GM12878 (cell line): Measurements from ENCODE around the gene CNIH2. TPM values are rescaled to one million over a fixed set of nuclear protein-coding genes. Genes with fewer than 3 reads are reported as not detected.
A peak's percentile ranks its signal among the peaks of the same experiment; 100 is the strongest.

Experiments used
- ASH2L ChIP-seq: fragments of 300-600, 200-600 bp; sonication (generic); IDR thresholded peaks from 2 replicates; pipeline ENCODE4 v1.6.1; 2017; ENCODE audit warnings: low read depth, mild to moderate bottlenecking, borderline replicate concordance
- ATF2 ChIP-seq: IDR thresholded peaks from 2 replicates; pipeline ENCODE4 v1.6.1; 2012; ENCODE audit warnings: low read length, inconsistent platforms
- BCL3 ChIP-seq: IDR thresholded peaks from 2 replicates; pipeline ENCODE4 v1.6.1; 2011; ENCODE audit warnings: borderline replicate concordance, low read depth, mild to moderate bottlenecking, moderate library complexity, low read length; ENCODE audit not compliant: insufficient read depth, poor library complexity, severe bottlenecking
- BRCA1 ChIP-seq: IDR thresholded peaks from 2 replicates; pipeline ENCODE4 v1.6.1; 2011; ENCODE audit warnings: low read depth, low read length, improper control_type of control experiment
- DPF2 ChIP-seq: fragments of 450-650 bp; IDR thresholded peaks from 2 replicates; pipeline ENCODE4 v1.6.1; 2017; ENCODE audit warnings: mild to moderate bottlenecking
- ESRRA ChIP-seq: IDR thresholded peaks from 2 replicates; pipeline ENCODE4 v1.6.1; 2012; ENCODE audit warnings: mild to moderate bottlenecking, low read length, improper control_type of control experiment
- ETV6 ChIP-seq, 2 experiments: fragments of 450-650 bp in 1 of 2; IDR thresholded peaks in 1 of 2; conservative IDR thresholded peaks in 1 of 2; 2 replicates each; pipeline ENCODE4 v1.6.1; 2014; ENCODE audit warnings: antibody characterized with exemption in 1 of 2, borderline replicate concordance in 1 of 2, low read depth in 1 of 2, mild to moderate bottlenecking in 1 of 2, moderate library complexity in 1 of 2
- IRF4 ChIP-seq: IDR thresholded peaks from 2 replicates; pipeline ENCODE4 v1.6.1; 2011; ENCODE audit warnings: low read depth, low read length
- KDM1A ChIP-seq: fragments of 200-600 bp; sonication (generic); IDR thresholded peaks from 2 replicates; pipeline ENCODE4 v1.6.1; 2016; ENCODE audit warnings: borderline replicate concordance
- KLF5 ChIP-seq: fragments of 450-650 bp; IDR thresholded peaks from 2 replicates; pipeline ENCODE4 v1.6.1; 2014; ENCODE audit warnings: mild to moderate bottlenecking; ENCODE audit not compliant: partially characterized antibody
- NBN ChIP-seq: fragments of 450-650 bp; IDR thresholded peaks from 2 replicates; pipeline ENCODE4 v1.6.1; 2016
- NFYB ChIP-seq: IDR thresholded peaks from 2 replicates; pipeline ENCODE4 v1.6.1; 2011; ENCODE audit warnings: low read depth, mild to moderate bottlenecking, low read length, improper control_type of control experiment, moderate library complexity; ENCODE audit not compliant: insufficient read depth
- NR2C1 ChIP-seq: fragments of 450-650 bp; IDR thresholded peaks from 2 replicates; pipeline ENCODE4 v1.6.1; 2017; ENCODE audit warnings: antibody characterized with exemption, mild to moderate bottlenecking, moderate library complexity
- POLR2AphosphoS2 ChIP-seq: IDR thresholded peaks from 2 replicates; pipeline ENCODE4 v1.6.1; 2011; ENCODE audit warnings: low read depth, mild to moderate bottlenecking, low read length, improper control_type of control experiment, moderate library complexity
- RAD51 ChIP-seq: fragments of 450-650 bp; IDR thresholded peaks from 2 replicates; pipeline ENCODE4 v1.6.1; 2016; ENCODE audit warnings: moderate library complexity, mild to moderate bottlenecking, inconsistent platforms
- SIX5 ChIP-seq: IDR thresholded peaks from 2 replicates; pipeline ENCODE4 v1.6.1; 2011; ENCODE audit warnings: mild to moderate bottlenecking, low read depth, low read length, moderate library complexity; ENCODE audit not compliant: severe bottlenecking
- SREBF2 ChIP-seq: IDR thresholded peaks from 2 replicates; pipeline ENCODE4 v1.6.1; 2012; ENCODE audit warnings: mild to moderate bottlenecking, low read length
- STAT1 ChIP-seq: fragments of 450-650 bp; conservative IDR thresholded peaks from 2 replicates; pipeline ENCODE4 v1.6.1; 2014; ENCODE audit warnings: antibody characterized with exemption, mild to moderate bottlenecking
- SUZ12 ChIP-seq: fragments of 200-600 bp; sonication (generic); IDR thresholded peaks from one replicate; pipeline ENCODE4 v1.6.1; 2018; ENCODE audit warnings: antibody characterized with exemption, mild to moderate bottlenecking; ENCODE audit not compliant: unreplicated experiment
- TAF1 ChIP-seq: IDR thresholded peaks from 2 replicates; pipeline ENCODE4 v1.6.1; 2011; ENCODE audit warnings: mild to moderate bottlenecking, low read depth, low read length, borderline replicate concordance
- TARDBP ChIP-seq: IDR thresholded peaks from 2 replicates; pipeline ENCODE4 v1.6.1; 2016; ENCODE audit warnings: borderline replicate concordance
- WRNIP1 ChIP-seq: IDR thresholded peaks from 2 replicates; pipeline ENCODE4 v1.6.1; 2011; ENCODE audit warnings: low read depth, low read length, improper control_type of control experiment, borderline replicate concordance
- YY1 ChIP-seq: IDR thresholded peaks from 2 replicates; pipeline ENCODE4 v1.6.1; 2011; ENCODE audit warnings: low read depth, mild to moderate bottlenecking, low read length
- ZNF622 ChIP-seq: fragments of 450-650 bp; IDR thresholded peaks from 2 replicates; pipeline ENCODE4 v1.6.1; 2017; ENCODE audit warnings: mild to moderate bottlenecking, inconsistent platforms
- ZZZ3 ChIP-seq: IDR thresholded peaks from 2 replicates; pipeline ENCODE4 v1.6.1; 2011; ENCODE audit warnings: low read depth; ENCODE audit not compliant: control insufficient read depth, insufficient read length
- polyA plus RNA-seq, 11 experiments: library from polyadenylated mRNA; depleted of rRNA in 4 of 11; unstranded in 6 of 11; stranded (reverse) in 5 of 11; fragments of >200 nt; fragmentation: Nextera tagmentation in 4 of 11; fragmentation: Illumina TruSeq in 1 of 11; extraction: Ambion mirVana in 4 of 11; extraction: Trizol in 1 of 11; gene quantifications; 1 replicate in 1 of 11; 2 replicates in 10 of 11; pipeline versions ENCODE4 v1.2.1 to v1.2.3, GENCODE V29; 2011 to 2016; ENCODE audit warnings: inconsistent platforms in 2 of 11, missing spikeins in 2 of 11, low read depth in 1 of 11
- total RNA-seq, 4 experiments: library from RNA; depleted of rRNA in 3 of 4; stranded (reverse); fragments of >200 nt in 3 of 4; fragmentation: Illumina TruSeq in 1 of 4; extraction: Trizol in 1 of 4; gene quantifications; 2 replicates each; pipeline versions ENCODE4 v1.2.1 to v1.2.3, GENCODE V29; 2013 to 2021
- TF ChIP-seq, protein P1 (sequence below): IDR thresholded peaks from 2 replicates; pipeline ENCODE4 v1.6.1; 2012; ENCODE audit warnings: low read depth, low read length, improper control_type of control experiment
- TF ChIP-seq, protein P2 (sequence below): fragments of 450-650 bp; IDR thresholded peaks from 2 replicates; pipeline ENCODE4 v1.6.1; 2018; ENCODE audit warnings: mild to moderate bottlenecking, low read depth, moderate library complexity; ENCODE audit not compliant: partially characterized antibody

Gene CNIH2
- total and polyA plus RNA-seq, 10 of the 15 experiments (the other 5 are each of a cell fraction or from before 2014, with no cell fraction given): 0.07 to 1.3 (median 0.68) TPM; not detected in 2

DNA sequence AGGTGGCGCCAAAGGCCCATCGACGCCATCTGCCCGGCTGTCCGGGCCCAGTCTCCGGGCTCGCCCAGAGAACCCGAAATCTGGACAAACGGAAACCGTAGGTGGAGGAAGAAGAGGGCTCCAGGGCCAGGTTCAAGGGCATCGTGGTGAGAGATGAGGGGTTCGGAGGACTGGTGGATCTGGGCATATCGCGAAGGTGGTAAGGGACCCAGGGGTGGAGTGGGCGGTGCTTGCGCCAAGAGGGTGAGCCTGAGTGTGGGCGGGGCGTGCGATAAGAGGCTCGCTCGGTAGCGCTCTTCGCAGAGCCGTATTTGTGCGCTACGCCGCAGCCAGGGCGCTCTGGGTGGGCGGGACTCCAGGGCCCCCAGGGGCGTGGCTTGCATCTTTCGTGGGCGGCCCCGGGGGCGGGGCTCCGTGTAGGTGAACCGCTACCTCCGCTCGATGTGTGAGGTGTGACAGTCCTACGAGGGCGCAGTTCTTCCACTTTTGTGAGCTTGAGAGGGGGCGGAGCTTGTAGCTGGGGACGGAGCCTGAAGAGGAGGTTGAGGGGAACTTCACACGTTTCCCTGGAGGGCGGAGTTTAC, 34.1 kb downstream of the CNIH2 start (continued):
- TF ChIP-seq SIX5 (no peak), ESRRA (no peak), NR2C1 (no peak), POLR2AphosphoS2 (no peak), BCL3 (no peak), KLF5 (peak; percentile 32), ASH2L (no peak), NBN (peak; percentile 96), ETV6 (conservative IDR thresholded peaks at IDR 0.05 in 1 of 2, IDR thresholded peaks at IDR 0.05 in 1 of 2; ENCODE audit: borderline replicate concordance in 1 of 2, low read depth in 1 of 2) (0 out of 4 replicates have a peak, but pooled peaks of 1 of the 2 experiments have one; percentile 8), ATF2 (no peak), SUZ12 (no peak), TAF1 (peak; percentile 8; the same call in 1 of the 2 replicates), KDM1A (no peak), STAT1 (peak; percentile 88; the same call in 1 of the 2 replicates), ZNF622 (no peak), YY1 (peak; percentile 79), SREBF2 (no peak), IRF4 (peak; percentile 44; the same call in 1 of the 2 replicates), NFYB (no peak), TARDBP (no peak), RAD51 (no peak), WRNIP1 (no peak), ZZZ3 (no peak), DPF2 (0 out of 2 replicates have a peak, but pooled peaks have one; percentile 23), BRCA1 (no peak)
- TF ChIP-seq, protein P1, sequence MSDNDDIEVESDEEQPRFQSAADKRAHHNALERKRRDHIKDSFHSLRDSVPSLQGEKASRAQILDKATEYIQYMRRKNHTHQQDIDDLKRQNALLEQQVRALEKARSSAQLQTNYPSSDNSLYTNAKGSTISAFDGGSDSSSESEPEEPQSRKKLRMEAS: no peak
- TF ChIP-seq, protein P2, sequence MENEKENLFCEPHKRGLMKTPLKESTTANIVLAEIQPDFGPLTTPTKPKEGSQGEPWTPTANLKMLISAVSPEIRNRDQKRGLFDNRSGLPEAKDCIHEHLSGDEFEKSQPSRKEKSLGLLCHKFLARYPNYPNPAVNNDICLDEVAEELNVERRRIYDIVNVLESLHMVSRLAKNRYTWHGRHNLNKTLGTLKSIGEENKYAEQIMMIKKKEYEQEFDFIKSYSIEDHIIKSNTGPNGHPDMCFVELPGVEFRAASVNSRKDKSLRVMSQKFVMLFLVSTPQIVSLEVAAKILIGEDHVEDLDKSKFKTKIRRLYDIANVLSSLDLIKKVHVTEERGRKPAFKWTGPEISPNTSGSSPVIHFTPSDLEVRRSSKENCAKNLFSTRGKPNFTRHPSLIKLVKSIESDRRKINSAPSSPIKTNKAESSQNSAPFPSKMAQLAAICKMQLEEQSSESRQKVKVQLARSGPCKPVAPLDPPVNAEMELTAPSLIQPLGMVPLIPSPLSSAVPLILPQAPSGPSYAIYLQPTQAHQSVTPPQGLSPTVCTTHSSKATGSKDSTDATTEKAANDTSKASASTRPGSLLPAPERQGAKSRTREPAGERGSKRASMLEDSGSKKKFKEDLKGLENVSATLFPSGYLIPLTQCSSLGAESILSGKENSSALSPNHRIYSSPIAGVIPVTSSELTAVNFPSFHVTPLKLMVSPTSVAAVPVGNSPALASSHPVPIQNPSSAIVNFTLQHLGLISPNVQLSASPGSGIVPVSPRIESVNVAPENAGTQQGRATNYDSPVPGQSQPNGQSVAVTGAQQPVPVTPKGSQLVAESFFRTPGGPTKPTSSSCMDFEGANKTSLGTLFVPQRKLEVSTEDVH: no peak
